ENCODE measurements around the gene DDX5. TPM values are rescaled to one million over a fixed set of nuclear protein-coding genes. Genes with fewer than 3 reads are reported as not detected.
A peak's percentile ranks its signal among the peaks of the same experiment; 100 is the strongest.

The DDX5 gene
- total RNA-seq, 1 experiment from 2014 or later, result 798 TPM

DNA sequence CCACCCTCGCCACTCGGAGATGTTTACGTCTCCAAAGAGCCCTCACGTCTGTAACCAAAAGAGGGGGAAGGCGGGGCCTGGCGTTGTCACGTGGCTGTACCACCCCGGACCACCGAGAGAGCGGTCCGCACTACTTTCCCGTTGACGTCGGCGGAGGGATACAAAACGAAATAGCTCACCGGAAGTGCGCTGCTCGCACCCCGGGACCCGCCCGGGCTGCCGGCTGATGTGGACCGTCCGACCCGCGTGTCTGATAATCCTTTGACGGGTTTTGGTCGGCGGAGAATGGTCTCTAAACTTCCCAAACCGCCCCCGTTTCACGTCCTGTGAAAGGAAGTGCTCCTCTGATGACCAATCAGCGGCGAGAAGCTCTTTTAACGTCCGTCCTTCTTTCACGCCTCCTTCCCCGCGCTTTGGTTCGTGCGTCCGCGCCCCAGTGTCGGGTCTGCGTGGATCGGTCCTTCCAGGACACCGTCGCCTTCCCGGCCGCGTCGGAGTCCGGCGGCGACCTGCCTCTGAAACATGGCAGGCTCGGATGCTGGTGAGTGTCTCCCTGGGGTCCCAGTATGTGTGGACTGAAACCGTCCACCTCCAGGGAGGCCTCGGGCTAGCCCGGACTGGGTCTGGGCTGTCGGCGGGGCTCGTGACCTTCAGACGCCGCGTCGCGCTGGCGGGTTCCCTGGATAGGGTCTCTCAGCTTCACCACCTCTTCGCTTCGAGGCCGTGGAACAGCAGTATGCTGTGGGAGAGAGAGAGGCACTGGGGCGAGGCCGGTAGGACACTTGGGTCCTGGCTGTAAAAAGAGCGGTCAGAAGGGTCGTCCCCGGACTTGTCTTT is 705 bp upstream of the DDX5 start, which contains the start of gene CEP95:
Gene CEP95 (plus strand): TSS at position 402 of the 837 bp plus-strand sequence. CDS start 121 bp downstream, at position 523.
- H3K4me3 ChIP-seq (replicated peaks in 1 of 2; ENCODE audit: low read depth in 1 of 2, low read length in 2 of 2), result peak within 1 kb of the TSS; percentile 93 to 95
- H4K20me1 ChIP-seq (ENCODE audit: insufficient read depth), result peaks cover 50% of the 10 kb centered on the region; the same call in 1 of the 2 replicates
- DNase-seq (ENCODE audit: low read depth, low spot score) (peak; percentile 98), ATAC-seq (peak; percentile 66)
- BruUV-seq (replicated peaks), result no TSS peak
- H3K36me3 ChIP-seq (ENCODE audit: control insufficient read depth in 1 of 2, insufficient read depth in 2 of 2, low read length in 2 of 2), result peaks cover 50 to 62% of the 10 kb centered on the region in 2 experiments
- no peaks in the 10 kb centered on the region for H3K27me3 ChIP-seq (ENCODE audit: insufficient read depth, low read length)
- ChIA-PET CTCF (interaction anchor here (0.9 to 2.3 kb wide), 6 partner anchors 10 to 225 kb away, joined by 4 to 14 read pairs (median 6); partner anchors contain the start of gene POLG2), POLR2A (interaction anchor here (0.7 to 3.1 kb wide), 30 partner anchors 10 to 438 kb away, joined by 3 to 119 read pairs (median 4); partner anchors contain the start of gene POLG2), RAD21 (ENCODE audit: low non-redundant PET in 1 of 2, low total read pairs in 2 of 2, uncharacterized antibody in 2 of 2, unreplicated experiment in 2 of 2) (interaction anchor here (0.8 to 1.2 kb wide), 2 partner anchors 10 to 87 kb away, joined by 3 to 5 read pairs; partner anchors contain the start of gene POLG2 (in 1 of the 2))
- H3K9me2 ChIP-seq (ENCODE audit: insufficient read depth), result no peaks in the 10 kb centered on the region
- peaks cover 89% of the 10 kb centered on the region for H3K79me2 ChIP-seq (ENCODE audit: insufficient read depth, low read length)
- H3K4me2 ChIP-seq (ENCODE audit: low read length), result peak within 1 kb of the TSS; percentile 87
- no peaks in the 10 kb centered on the region for H3K9me3 ChIP-seq (ENCODE audit: control insufficient read depth in 1 of 2, insufficient read depth in 1 of 2, low read depth in 1 of 2, low read length in 2 of 2)
- intact Hi-C loops (cut with micrococcal nuclease), result loop anchor here (1.0 to 5.0 kb wide), 2 partner anchors 9 to 141 kb away; partner anchors contain the start of gene POLG2
- peak within 1 kb of the TSS; percentile 90 for H3K27ac ChIP-seq (ENCODE audit: low read depth, low read length)
- H3K9ac ChIP-seq (ENCODE audit: low read length), result peak within 1 kb of the TSS; percentile 99
- peak within 1 kb of the TSS; percentile 34 for H2AFZ ChIP-seq (ENCODE audit: low read depth, low read length, poor library complexity, severe bottlenecking)
- H3K4me1 ChIP-seq (ENCODE audit: control insufficient read depth in 1 of 2, insufficient read depth in 2 of 2, low read length in 2 of 2), result peaks cover 12 to 28% of the 10 kb centered on the region in 2 experiments
- TF ChIP-seq JUND (IDR thresholded peaks at IDR 0.05) (peak; percentile 62; the same call in 1 of the 2 replicates), ZBTB33 (IDR thresholded peaks at IDR 0.05; ENCODE audit: extremely low read depth, insufficient replicate concordance, low read length) (peak; percentile 11), FOSL1 (IDR thresholded peaks at IDR 0.05; ENCODE audit: low read depth) (no peak; the same call in 1 of the 2 replicates), ELF1 (IDR thresholded peaks at IDR 0.05; ENCODE audit: borderline replicate concordance, low read depth) (peak; percentile 74; the same call in 1 of the 2 replicates), ZNF274 (IDR thresholded peaks at IDR 0.05; ENCODE audit: low read depth, low read length) (no peak), ZFX (IDR thresholded peaks at IDR 0.05) (peak; percentile 63), POLR2AphosphoS5 (IDR thresholded peaks at IDR 0.05; ENCODE audit: low read depth, low read length) (peak; percentile 75; the same call in 1 of the 2 replicates), SRF (IDR thresholded peaks at IDR 0.05; ENCODE audit: low read depth) (peak; percentile 80), CBX3 (IDR thresholded peaks at IDR 0.05; ENCODE audit: low read depth) (peak; percentile 96), POLR2A (IDR thresholded peaks at IDR 0.05; ENCODE audit: borderline replicate concordance, extremely low read depth, insufficient read depth, insufficient read length) (peak; percentile 43), EGR1 (IDR thresholded peaks at IDR 0.05; ENCODE audit: low read depth) (peak; percentile 84), SP1 (IDR thresholded peaks at IDR 0.05; ENCODE audit: low read depth) (peak; percentile 89), TCF7L2 (IDR thresholded peaks at IDR 0.05; ENCODE audit: borderline replicate concordance, extremely low read depth, insufficient read depth, insufficient read length) (peak; percentile 52)
- TF ChIP-seq, protein P1, sequence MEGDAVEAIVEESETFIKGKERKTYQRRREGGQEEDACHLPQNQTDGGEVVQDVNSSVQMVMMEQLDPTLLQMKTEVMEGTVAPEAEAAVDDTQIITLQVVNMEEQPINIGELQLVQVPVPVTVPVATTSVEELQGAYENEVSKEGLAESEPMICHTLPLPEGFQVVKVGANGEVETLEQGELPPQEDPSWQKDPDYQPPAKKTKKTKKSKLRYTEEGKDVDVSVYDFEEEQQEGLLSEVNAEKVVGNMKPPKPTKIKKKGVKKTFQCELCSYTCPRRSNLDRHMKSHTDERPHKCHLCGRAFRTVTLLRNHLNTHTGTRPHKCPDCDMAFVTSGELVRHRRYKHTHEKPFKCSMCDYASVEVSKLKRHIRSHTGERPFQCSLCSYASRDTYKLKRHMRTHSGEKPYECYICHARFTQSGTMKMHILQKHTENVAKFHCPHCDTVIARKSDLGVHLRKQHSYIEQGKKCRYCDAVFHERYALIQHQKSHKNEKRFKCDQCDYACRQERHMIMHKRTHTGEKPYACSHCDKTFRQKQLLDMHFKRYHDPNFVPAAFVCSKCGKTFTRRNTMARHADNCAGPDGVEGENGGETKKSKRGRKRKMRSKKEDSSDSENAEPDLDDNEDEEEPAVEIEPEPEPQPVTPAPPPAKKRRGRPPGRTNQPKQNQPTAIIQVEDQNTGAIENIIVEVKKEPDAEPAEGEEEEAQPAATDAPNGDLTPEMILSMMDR (IDR thresholded peaks at IDR 0.05 in 2 of 3, conservative IDR thresholded peaks at IDR 0.05 in 1 of 3; ENCODE audit: borderline replicate concordance in 1 of 3, insufficient read depth in 1 of 3, low read depth in 2 of 3, low read length in 2 of 3), result no peak
- TF ChIP-seq, protein P2, sequence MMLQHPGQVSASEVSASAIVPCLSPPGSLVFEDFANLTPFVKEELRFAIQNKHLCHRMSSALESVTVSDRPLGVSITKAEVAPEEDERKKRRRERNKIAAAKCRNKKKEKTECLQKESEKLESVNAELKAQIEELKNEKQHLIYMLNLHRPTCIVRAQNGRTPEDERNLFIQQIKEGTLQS (IDR thresholded peaks at IDR 0.05), result no peak; the same call in 1 of the 2 replicates
- TF ChIP-seq, protein P3, sequence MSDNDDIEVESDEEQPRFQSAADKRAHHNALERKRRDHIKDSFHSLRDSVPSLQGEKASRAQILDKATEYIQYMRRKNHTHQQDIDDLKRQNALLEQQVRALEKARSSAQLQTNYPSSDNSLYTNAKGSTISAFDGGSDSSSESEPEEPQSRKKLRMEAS (IDR thresholded peaks at IDR 0.05), result peak; percentile 95
- TF ChIP-seq, protein P4, sequence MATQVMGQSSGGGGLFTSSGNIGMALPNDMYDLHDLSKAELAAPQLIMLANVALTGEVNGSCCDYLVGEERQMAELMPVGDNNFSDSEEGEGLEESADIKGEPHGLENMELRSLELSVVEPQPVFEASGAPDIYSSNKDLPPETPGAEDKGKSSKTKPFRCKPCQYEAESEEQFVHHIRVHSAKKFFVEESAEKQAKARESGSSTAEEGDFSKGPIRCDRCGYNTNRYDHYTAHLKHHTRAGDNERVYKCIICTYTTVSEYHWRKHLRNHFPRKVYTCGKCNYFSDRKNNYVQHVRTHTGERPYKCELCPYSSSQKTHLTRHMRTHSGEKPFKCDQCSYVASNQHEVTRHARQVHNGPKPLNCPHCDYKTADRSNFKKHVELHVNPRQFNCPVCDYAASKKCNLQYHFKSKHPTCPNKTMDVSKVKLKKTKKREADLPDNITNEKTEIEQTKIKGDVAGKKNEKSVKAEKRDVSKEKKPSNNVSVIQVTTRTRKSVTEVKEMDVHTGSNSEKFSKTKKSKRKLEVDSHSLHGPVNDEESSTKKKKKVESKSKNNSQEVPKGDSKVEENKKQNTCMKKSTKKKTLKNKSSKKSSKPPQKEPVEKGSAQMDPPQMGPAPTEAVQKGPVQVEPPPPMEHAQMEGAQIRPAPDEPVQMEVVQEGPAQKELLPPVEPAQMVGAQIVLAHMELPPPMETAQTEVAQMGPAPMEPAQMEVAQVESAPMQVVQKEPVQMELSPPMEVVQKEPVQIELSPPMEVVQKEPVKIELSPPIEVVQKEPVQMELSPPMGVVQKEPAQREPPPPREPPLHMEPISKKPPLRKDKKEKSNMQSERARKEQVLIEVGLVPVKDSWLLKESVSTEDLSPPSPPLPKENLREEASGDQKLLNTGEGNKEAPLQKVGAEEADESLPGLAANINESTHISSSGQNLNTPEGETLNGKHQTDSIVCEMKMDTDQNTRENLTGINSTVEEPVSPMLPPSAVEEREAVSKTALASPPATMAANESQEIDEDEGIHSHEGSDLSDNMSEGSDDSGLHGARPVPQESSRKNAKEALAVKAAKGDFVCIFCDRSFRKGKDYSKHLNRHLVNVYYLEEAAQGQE (IDR thresholded peaks at IDR 0.05; ENCODE audit: low read depth), result no peak
